Liver (tissue), 9 donors: ENCODE data around the gene ANKRD6. TPM values are rescaled to one million over a fixed set of nuclear protein-coding genes. Genes with fewer than 3 reads are reported as not detected.

Experiments used
- DNase-seq: peaks from one replicate; pipeline ENCODE4 v3.0.0-alpha.2; 2017; ENCODE audit warnings: low spot score
- H3K27ac ChIP-seq, 2 donors: one replicate each; pipeline ENCODE4 v1.7.0; 2013; ENCODE audit warnings: inconsistent platforms in 2 of 2, low read length in 2 of 2, control low read depth in 1 of 2, low read depth in 1 of 2, mild to moderate bottlenecking in 1 of 2
- H3K27me3 ChIP-seq, 4 donors: one replicate each; pipeline versions ENCODE4 v1.6.1 to v1.7.0; 2013; ENCODE audit warnings: low read length in 3 of 4, inconsistent platforms in 1 of 4, mild to moderate bottlenecking in 1 of 4, moderate library complexity in 1 of 4; ENCODE audit not compliant: control insufficient read depth in 4 of 4, insufficient read depth in 4 of 4
- H3K36me3 ChIP-seq, 4 donors: one replicate each; pipeline versions ENCODE4 v1.6.1 to v1.7.0; 2013; ENCODE audit warnings: low read length in 3 of 4, mild to moderate bottlenecking in 3 of 4, low read depth in 1 of 4, moderate library complexity in 1 of 4; ENCODE audit not compliant: control insufficient read depth in 4 of 4, insufficient read depth in 3 of 4
- H3K4me1 ChIP-seq, 4 donors: one replicate each; pipeline versions ENCODE4 v1.6.1 to v1.7.0; 2013; ENCODE audit warnings: low read length in 3 of 4, mild to moderate bottlenecking in 3 of 4, moderate library complexity in 1 of 4; ENCODE audit not compliant: control insufficient read depth in 4 of 4, insufficient read depth in 4 of 4
- H3K4me3 ChIP-seq, 3 donors: one replicate each; pipeline versions ENCODE4 v1.6.1 to v1.7.0; 2013; ENCODE audit warnings: low read length in 3 of 3, control low read depth in 1 of 3, low read depth in 1 of 3, mild to moderate bottlenecking in 1 of 3
- H3K9ac ChIP-seq, 2 donors: one replicate each; pipeline ENCODE4 v1.7.0; 2013; ENCODE audit warnings: low read length in 2 of 2, mild to moderate bottlenecking in 2 of 2, moderate library complexity in 2 of 2, control low read depth in 1 of 2, low read depth in 1 of 2
- H3K9me3 ChIP-seq, 4 donors: one replicate each; pipeline versions ENCODE4 v1.6.1 to v1.7.0; 2013; ENCODE audit warnings: low read length in 3 of 4; ENCODE audit not compliant: control insufficient read depth in 4 of 4
- ATF3 ChIP-seq: IDR thresholded peaks from 2 replicates; pipeline ENCODE4 v1.6.1; 2016; ENCODE audit warnings: antibody characterized with exemption
- EGR1 ChIP-seq, 2 donors: IDR thresholded peaks; 2 replicates each; pipeline ENCODE4 v1.6.1; 2016 to 2018; ENCODE audit warnings: antibody characterized with exemption in 2 of 2, low read depth in 2 of 2
- FOXA1 ChIP-seq: IDR thresholded peaks from 2 replicates; pipeline ENCODE4 v1.6.1; 2016; ENCODE audit warnings: antibody characterized with exemption
- FOXA2 ChIP-seq: IDR thresholded peaks from 2 replicates; pipeline ENCODE4 v1.6.1; 2016; ENCODE audit warnings: antibody characterized with exemption
- GABPA ChIP-seq, 2 donors: IDR thresholded peaks in 1 of 2; conservative IDR thresholded peaks in 1 of 2; 2 replicates each; pipeline ENCODE4 v1.6.1; 2016; ENCODE audit warnings: antibody characterized with exemption in 2 of 2, mild to moderate bottlenecking in 1 of 2, moderate library complexity in 1 of 2
- HNF4A ChIP-seq, 2 donors: conservative IDR thresholded peaks; 2 replicates each; pipeline ENCODE4 v1.6.1; 2016; ENCODE audit warnings: antibody characterized with exemption in 2 of 2, mild to moderate bottlenecking in 2 of 2
- HNF4G ChIP-seq: IDR thresholded peaks from 2 replicates; pipeline ENCODE4 v1.6.1; 2016; ENCODE audit warnings: antibody characterized with exemption
- JUND ChIP-seq, 2 donors: IDR thresholded peaks; 2 replicates each; pipeline ENCODE4 v1.6.1; 2016; ENCODE audit warnings: antibody characterized with exemption in 2 of 2
- NR2F2 ChIP-seq: IDR thresholded peaks from 2 replicates; pipeline ENCODE4 v1.6.1; 2016; ENCODE audit warnings: antibody characterized with exemption
- RAD21 ChIP-seq, 2 donors: IDR thresholded peaks; 2 replicates each; pipeline ENCODE4 v1.6.1; 2016; ENCODE audit warnings: antibody characterized with exemption in 2 of 2, mild to moderate bottlenecking in 2 of 2
- REST ChIP-seq: IDR thresholded peaks from 2 replicates; pipeline ENCODE4 v1.6.1; 2016; ENCODE audit warnings: antibody characterized with exemption, mild to moderate bottlenecking
- RXRA ChIP-seq, 2 donors: IDR thresholded peaks; 2 replicates each; pipeline ENCODE4 v1.6.1; 2017 to 2018; ENCODE audit warnings: antibody characterized with exemption in 2 of 2, mild to moderate bottlenecking in 1 of 2
- SP1 ChIP-seq: IDR thresholded peaks from 2 replicates; pipeline ENCODE4 v1.6.1; 2018; ENCODE audit warnings: antibody characterized with exemption, mild to moderate bottlenecking
- TAF1 ChIP-seq: conservative IDR thresholded peaks from 2 replicates; pipeline ENCODE4 v1.6.1; 2016; ENCODE audit warnings: antibody characterized with exemption, mild to moderate bottlenecking
- YY1 ChIP-seq: IDR thresholded peaks from 2 replicates; pipeline ENCODE4 v1.6.1; 2016; ENCODE audit warnings: antibody characterized with exemption, mild to moderate bottlenecking
- ZBTB33 ChIP-seq: IDR thresholded peaks from 2 replicates; pipeline ENCODE4 v1.6.1; 2016; ENCODE audit warnings: antibody characterized with exemption
- WGBS: extraction: QIAGEN DNeasy Blood & Tissue Kit; methylation state at CpG from one replicate; pipeline ENCODE4 v1.1.7; 2013; 5-methylcytosine and 5-hydroxymethylcytosine counted together
- polyA plus RNA-seq, 2 donors: library from polyadenylated mRNA; stranded (reverse) in 1 of 2; unstranded in 1 of 2; fragments of 200-250 nt in 1 of 2; fragments of >200 nt in 1 of 2; fragmentation: Nextera tagmentation in 1 of 2; extraction: Ambion mirVana in 1 of 2; gene quantifications; one replicate each; pipeline versions ENCODE4 v1.2.1 to v1.2.3, GENCODE V29; 2013 to 2015
- total RNA-seq, 2 donors: library from RNA; depleted of rRNA; stranded (reverse); fragments of >200 nt; gene quantifications; one replicate each; pipeline ENCODE4 v1.2.3, GENCODE V29; 2014
- TF ChIP-seq, protein P1 (sequence below): fragments of 150-350 bp; IDR thresholded peaks from 2 replicates; pipeline ENCODE4 v1.5.1; 2017; ENCODE audit warnings: improper control_type of control experiment, low read depth, low read length; ENCODE audit not compliant: missing input control
- TF ChIP-seq, protein P2 (sequence below): IDR thresholded peaks from 2 replicates; pipeline ENCODE4 v1.6.1; 2016; ENCODE audit warnings: antibody characterized with exemption
- donor health status: healthy.
- donor health status: healthy.
- donor health status: healthy.
- donor health status: healthy.
- donor health status: healthy.

The ANKRD6 gene
- total and polyA plus RNA-seq, 4 donors = 2.9 to 9.2 (median 3.8) TPM

- TF ChIP-seq EGR1 (IDR thresholded peaks at IDR 0.05; ENCODE audit: low read depth in 2 of 2) (no peak), FOXA1 (no peak), GABPA (IDR thresholded peaks at IDR 0.05 in 1 of 2, conservative IDR thresholded peaks at IDR 0.05 in 1 of 2) (no peak), SP1 (no peak), NR2F2 (no peak)
- no peak overlapping the region for H3K27ac ChIP-seq
- no peak overlapping the region for H3K9ac ChIP-seq
- no peaks in the 10 kb centered on the region for H3K27me3 ChIP-seq
- no peak overlapping the region for H3K4me3 ChIP-seq
- no peaks in the 10 kb centered on the region for H3K36me3 ChIP-seq
- WGBS = 93% methylated on average over 3 of the region's 3 CpGs
- no peak for DNase-seq
- no peaks in the 10 kb centered on the region for H3K9me3 ChIP-seq
- H3K4me1 ChIP-seq = peaks cover 3 to 12% (median 4%) of the 10 kb centered on the region in 4 donors
Observed at GRCh38 chr6:89440200-89440599, 7.2 kb downstream of the ANKRD6 start.

- Histone ChIP-seq H3K27ac (peak overlapping the region; percentile 14 to 32), H3K4me1 (peaks cover 3 to 12% (median 4%) of the 10 kb centered on the region in 4 donors), H3K4me3 (peak overlapping the region in 1 of 3 donors; percentile 29), H3K27me3 (no peaks in the 10 kb centered on the region), H3K9ac (peak overlapping the region in 1 of 2 donors; percentile 43), H3K9me3 (no peaks in the 10 kb centered on the region), H3K36me3 (no peaks in the 10 kb centered on the region)
- 29% methylated on average over 5 of the region's 5 CpGs for WGBS
- DNase-seq = no peak
- no peak for TF ChIP-seq HNF4G
- peak; percentile 32 for TF ChIP-seq YY1
- TF ChIP-seq, protein P1, sequence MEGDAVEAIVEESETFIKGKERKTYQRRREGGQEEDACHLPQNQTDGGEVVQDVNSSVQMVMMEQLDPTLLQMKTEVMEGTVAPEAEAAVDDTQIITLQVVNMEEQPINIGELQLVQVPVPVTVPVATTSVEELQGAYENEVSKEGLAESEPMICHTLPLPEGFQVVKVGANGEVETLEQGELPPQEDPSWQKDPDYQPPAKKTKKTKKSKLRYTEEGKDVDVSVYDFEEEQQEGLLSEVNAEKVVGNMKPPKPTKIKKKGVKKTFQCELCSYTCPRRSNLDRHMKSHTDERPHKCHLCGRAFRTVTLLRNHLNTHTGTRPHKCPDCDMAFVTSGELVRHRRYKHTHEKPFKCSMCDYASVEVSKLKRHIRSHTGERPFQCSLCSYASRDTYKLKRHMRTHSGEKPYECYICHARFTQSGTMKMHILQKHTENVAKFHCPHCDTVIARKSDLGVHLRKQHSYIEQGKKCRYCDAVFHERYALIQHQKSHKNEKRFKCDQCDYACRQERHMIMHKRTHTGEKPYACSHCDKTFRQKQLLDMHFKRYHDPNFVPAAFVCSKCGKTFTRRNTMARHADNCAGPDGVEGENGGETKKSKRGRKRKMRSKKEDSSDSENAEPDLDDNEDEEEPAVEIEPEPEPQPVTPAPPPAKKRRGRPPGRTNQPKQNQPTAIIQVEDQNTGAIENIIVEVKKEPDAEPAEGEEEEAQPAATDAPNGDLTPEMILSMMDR = no peak
- peak in 1 of 2 donors; percentile 19 for TF ChIP-seq HNF4A (conservative IDR thresholded peaks at IDR 0.05)
- TF ChIP-seq REST = no peak
- no peak for TF ChIP-seq ZBTB33
- TF ChIP-seq, protein P2, sequence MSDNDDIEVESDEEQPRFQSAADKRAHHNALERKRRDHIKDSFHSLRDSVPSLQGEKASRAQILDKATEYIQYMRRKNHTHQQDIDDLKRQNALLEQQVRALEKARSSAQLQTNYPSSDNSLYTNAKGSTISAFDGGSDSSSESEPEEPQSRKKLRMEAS = no peak
- no peak for TF ChIP-seq SP1
- TF ChIP-seq FOXA1 = no peak
- TF ChIP-seq FOXA2 = no peak
- TF ChIP-seq EGR1 (IDR thresholded peaks at IDR 0.05; ENCODE audit: low read depth in 2 of 2) = no peak
- no peak for TF ChIP-seq JUND (IDR thresholded peaks at IDR 0.05)
- TF ChIP-seq RXRA (IDR thresholded peaks at IDR 0.05) = no peak
- no peak for TF ChIP-seq NR2F2
- TF ChIP-seq GABPA (IDR thresholded peaks at IDR 0.05 in 1 of 2, conservative IDR thresholded peaks at IDR 0.05 in 1 of 2) = no peak
- TF ChIP-seq ATF3 = no peak
- TF ChIP-seq RAD21 (IDR thresholded peaks at IDR 0.05) = peak in 1 of 2 donors; percentile 53
- TF ChIP-seq TAF1 = no peak
Observed at GRCh38 chr6:89443658-89444057, 10.7 kb downstream of the ANKRD6 start.
